Right renal pelvis (tissue), 4 donors: ENCODE measurements around the gene CRIP2. TPM values are rescaled to one million over a fixed set of nuclear protein-coding genes. Genes with fewer than 3 reads are reported as not detected.

Experiments used
- DNase-seq, 4 donors: peaks; one replicate each; pipeline ENCODE4 v3.0.0-alpha.2; 2013; ENCODE audit warnings: low read depth in 4 of 4, low spot score in 3 of 4, missing footprints in 1 of 4
- polyA plus RNA-seq, 4 donors: library from polyadenylated mRNA; unstranded; fragments of 120-200 nt; gene quantifications; one replicate each; pipeline ENCODE4 v1.2.1, GENCODE V29; 2013; ENCODE audit not compliant: insufficient read length in 4 of 4

CRIP2 gene
- polyA plus RNA-seq, 4 donors = 121 to 196 (median 128) TPM

DNA sequence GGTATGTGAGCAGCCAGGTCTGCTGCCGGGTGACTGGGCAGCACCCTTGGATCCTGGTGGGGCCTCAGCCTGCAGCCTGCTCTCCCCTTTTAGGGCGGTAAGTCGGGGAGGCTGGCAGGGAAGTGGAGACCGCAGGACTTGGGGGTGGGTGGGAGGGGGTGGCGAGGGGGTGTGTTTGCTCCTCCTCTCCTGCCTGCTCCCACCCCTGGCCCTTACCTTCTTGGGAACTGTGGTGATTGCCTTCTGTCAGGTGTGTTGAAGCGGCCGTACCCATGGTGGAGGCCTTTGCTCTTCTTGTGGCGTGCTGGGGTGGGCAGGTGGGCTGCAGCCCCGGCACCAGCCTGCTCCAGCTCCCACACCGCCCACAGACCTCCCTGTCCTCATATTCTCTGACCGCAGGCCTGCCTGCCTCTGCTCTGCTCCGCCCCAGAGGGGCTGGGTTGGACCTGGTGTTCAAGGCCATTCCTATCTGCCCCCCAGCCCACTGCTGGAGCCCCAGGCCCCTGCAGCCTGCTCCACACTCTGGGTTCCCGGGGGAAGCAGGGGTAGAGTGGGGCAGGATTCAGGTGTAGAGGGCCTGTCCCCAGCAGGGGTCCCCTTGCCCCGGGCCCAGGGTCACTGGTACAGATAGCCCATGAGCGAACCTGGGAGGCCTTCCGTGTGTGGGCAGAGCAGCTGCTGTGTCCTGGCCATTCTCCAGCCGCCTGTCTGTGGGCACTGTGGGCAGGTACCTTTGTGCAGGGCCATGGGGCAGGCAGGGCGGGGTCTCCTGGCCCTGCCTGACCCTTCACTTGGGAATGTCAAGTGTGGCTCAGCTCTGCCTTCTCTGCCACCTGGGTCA is 21.6 kb downstream of the CRIP2 start:
- DNase-seq = no peak

GRCh38 chr14:105496831-105497591 is 22.4 kb downstream of the CRIP2 start:
- DNase-seq = no peak

DNA sequence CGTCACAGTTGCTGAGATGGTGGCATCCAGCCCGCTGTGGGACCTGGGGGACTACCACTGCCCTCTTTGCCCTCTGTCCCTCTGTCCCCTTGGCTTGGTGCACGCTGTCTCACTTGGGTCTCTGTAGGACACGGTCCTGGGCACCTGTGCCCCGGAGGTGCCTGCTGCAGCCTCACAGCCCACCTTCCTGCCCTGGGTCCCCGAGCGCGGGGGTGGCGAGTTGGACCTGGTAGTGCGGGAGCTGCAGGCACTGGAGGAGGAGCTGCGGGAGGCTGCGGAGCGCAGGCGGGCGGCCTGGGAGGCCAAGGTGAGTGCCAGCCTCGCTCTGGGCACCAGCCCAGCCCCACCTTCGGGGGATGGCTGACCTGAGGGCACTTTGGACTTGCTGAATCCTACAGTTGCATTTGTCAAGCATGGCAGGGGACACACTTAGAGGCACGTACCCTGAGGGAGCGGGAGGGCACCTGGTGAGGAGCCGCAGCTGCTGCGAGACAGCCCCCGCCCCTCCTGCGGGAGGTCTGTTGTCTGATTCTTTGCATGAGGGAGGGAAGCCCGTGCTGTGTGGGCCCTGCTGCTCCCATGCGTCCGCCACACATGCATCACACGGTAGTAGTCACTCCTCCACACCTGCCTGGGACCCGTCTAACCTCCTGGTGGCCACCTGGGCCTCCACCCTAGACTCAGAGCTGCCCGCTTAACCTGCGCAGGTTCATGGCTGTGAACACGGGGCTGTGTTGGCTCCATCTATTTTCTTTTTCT is 23.2 kb downstream of the CRIP2 start:
- no peak for DNase-seq

DNA sequence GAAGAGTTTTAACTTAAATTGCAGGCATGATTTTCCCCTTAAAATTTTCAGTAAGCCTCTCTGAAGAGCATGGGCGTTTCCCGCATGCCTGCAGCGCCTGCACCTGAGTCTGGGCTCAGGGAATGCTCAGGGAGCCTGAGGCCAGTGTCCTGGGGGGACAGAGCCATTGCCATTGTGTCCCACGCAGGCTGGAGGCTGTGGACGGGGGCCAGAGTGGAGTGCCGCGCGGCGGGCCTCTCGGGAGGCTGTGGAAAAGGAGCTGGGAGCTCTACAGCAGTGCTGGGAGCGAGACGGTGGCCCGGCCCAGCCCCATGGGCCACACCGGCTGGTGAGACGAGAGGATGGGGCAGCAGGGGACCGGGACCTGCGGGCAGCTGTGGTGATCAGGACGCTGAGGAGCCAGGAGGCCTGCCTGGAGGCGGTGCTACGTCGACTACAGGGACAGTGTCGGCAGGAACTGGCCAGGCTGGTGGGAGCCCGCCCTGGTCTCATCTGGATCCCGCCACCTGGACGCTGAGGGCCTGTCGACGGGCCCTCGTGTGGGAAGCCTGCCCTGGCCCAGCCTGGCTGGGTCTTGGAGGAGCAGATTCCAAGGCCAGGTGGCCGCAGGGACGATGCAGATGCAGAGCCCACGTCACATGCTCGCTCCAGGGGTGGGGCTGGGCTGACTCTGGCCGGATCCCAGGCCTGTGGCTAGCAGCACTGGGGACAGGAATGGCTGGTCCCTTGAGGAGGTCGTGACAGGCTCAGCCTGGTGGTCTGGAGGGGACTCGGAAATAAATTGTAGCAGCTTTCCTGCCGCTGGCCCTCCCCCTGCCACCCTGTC is 24.0 kb downstream of the CRIP2 start:
- DNase-seq = no peak

DNA sequence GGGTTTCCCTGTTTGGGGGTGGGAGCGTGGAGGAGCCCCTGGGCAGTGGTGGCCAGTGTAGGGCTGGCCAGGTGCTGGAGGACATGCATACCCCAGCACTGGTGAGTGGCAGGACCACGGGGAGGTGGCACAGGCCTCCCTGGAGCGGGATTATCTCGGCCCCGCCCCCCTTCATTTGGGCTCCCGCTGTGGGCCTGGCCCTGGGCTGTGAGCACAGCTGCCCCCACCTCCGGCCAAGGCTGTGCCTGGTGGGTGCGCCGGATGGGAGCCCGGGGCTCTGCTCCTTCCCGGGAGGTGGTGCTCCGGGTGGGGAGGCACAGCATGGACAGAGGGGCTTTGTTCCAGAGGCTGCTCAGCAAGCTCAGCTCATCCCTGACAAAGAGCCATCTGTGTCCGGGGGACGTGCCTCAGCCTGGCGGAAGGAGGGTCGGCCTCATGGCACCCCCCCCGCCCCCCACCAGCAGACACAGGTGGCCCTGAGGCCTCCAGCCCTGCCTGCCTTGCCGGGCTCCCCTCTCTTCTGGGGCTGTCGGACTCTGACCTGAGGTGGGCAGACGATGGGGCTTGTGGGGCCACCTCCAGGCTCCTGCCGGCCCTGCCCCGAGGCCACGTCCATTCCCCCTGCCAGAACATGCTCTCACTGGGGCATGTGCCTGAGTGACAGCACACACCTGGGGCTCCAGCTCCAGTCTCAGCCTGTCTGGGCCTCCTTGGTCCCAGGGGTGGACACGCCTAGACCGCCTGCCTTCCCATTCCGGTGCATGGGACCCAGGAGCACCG is 24.8 kb downstream of the CRIP2 start:
- no peak for DNase-seq

DNA sequence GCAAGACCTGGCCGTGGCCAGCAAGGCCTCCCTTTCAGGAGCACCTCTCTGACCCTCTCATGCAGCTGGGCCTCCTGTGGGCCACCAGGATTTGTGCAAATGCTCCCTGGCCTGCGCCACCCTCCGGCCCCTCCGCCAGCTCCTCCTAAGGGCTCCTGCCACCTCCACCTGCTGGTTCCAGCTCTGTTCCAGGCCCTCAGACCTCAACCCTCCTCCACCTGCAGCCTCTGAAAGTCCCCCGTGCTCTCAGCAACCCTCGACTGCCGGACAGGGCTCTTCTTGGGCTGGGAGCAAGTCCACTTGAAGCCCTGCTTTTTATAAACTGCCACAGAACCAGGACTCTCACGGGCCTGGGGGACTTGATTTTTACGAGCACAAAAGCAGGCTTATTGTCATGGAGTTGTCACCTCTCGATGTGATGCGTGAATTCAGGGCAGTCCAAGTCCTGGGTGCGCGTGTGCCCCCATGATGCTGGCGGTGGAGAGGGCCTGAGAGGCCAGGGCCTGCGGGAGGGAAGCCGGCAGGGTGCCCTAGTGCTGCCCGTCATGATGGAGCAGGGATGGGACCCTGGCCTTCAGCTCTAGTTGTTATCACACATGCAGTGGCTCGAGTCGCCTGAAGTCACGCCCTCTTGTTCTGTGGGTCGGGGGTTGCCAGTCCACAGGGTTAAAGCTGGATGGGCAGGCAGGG is 25.6 kb downstream of the CRIP2 start:
- no peak for DNase-seq

GRCh38 chr14:105500726-105501101 is 26.1 kb downstream of the CRIP2 start:
- DNase-seq = no peak

- DNase-seq = no peak
Measured at GRCh38 chr14:105501504-105502291, 27.1 kb downstream of the CRIP2 start.

- DNase-seq = no peak
Measured at GRCh38 chr14:105502446-105503295, 28.1 kb downstream of the CRIP2 start.

- DNase-seq = no peak
Measured at GRCh38 chr14:105503296-105503640, 28.6 kb downstream of the CRIP2 start.

- DNase-seq = no peak
Measured at GRCh38 chr14:105503935-105504692, 29.5 kb downstream of the CRIP2 start.

GRCh38 chr14:105505101-105505500 is 30.5 kb downstream of the CRIP2 start:
- DNase-seq = no peak

- DNase-seq = no peak
Measured at GRCh38 chr14:105507247-105507646, 32.6 kb downstream of the CRIP2 start.

DNA sequence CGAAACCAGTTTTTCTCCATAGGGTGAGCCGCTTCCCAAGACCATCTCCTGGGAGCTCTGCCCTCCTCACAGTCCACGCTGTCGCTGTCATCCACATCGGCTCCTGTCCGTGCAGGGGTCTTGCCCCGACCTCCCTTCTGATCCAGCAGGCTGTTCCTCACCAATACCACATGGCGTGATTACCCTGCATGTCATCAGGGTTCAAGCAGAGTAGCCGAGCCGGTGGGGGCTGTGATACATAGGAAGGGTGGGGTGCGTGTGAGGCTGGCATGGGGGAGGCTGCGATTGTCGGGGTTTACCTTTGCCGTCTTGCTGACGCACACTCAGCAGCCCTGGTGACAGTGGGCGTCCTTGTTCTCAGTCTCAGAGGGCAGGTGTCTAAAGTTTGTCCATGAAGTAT is 33.4 kb downstream of the CRIP2 start:
- DNase-seq = no peak

GRCh38 chr14:105508601-105509000 is 34.0 kb downstream of the CRIP2 start:
- DNase-seq = no peak

- no peak for DNase-seq
Measured at GRCh38 chr14:105517096-105517495, 42.5 kb downstream of the CRIP2 start.
